Fibroblast of gingiva (primary cell): ENCODE results near the gene TRABD2B.
A peak's percentile ranks its signal among the peaks of the same experiment; 100 is the strongest.

Source experiments
- DNase-seq: peaks from one replicate; pipeline ENCODE4 v3.0.0-alpha.2; 2011; ENCODE audit warnings: low read depth

Gene TRABD2B

DNA sequence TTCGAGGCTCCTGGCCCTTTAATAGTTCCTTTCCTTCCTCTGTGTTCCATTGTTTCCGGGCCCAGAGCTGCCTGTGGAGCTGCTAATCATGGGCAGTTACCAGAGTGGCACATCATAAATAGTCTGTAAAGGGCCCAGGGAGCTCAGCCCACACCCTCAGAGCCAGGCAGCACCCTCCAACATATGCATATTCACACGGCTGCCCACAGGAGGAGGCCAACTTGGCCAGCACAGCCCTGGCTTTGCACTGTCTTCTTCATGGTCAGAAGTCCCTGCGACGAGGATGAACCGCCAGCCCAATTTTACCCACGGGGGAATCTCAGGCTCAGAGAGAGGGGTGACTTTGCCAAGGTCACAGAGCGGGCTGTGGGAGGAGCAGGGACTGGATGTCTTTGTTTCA, 172.5 kb downstream of the TRABD2B start:
- no peak for DNase-seq

DNA sequence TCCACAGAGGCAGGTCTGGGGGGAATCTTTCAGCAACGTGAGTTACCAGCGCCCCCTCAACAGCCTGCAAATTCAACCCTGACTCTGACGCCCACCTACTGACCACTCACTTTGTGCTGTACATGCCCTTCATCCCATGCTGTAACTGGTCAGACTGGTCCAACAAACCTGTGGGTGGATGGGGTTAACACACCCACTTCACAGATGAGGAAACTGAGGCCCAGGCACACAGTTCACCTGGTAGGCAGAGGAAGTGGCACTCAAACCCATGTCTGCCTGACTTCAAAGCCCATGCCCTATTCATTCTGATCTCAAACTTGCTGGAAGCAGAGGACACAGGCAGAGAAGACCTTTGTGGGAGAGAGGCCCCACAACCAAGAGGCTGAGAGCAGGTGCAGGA, 172.9 kb downstream of the TRABD2B start:
- no peak for DNase-seq

DNA sequence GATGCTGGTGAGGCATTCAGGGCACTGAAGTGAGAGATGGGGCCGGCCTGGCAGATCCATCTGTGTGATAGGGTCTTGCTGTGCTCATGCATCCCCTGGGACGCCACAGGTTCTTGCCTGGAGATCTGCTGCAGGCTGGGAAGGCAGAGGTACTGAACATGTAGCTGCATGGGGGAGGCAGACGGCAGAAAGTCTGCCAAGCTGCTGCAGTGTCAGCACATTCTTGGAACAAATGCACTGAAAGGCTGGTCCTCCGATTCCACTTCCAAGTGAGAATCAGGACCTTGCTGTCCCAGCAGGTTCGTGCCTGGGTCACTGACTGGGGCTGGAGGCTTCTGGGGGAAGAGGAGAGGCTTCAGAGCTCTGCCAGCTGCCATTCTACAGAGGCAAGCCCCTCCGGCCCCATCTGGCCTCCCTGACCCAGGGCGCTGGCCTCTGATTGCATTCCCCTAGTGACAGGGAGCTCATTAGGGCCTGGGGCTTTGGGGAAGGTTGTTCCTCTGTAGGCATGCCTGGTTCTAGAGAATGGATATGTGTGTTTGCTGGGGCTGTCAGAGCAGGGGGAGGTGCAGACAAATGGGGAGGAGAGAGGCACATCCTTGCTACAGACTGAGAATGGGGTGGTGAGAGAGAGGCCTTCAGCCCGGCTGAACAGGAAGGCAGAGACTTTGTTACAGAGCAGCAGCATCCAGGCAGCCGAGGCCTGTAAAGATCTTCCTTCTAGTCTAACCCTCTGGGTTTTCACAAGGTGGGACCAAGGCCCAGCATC, 174.0 kb downstream of the TRABD2B start:
- no peak for DNase-seq

DNA sequence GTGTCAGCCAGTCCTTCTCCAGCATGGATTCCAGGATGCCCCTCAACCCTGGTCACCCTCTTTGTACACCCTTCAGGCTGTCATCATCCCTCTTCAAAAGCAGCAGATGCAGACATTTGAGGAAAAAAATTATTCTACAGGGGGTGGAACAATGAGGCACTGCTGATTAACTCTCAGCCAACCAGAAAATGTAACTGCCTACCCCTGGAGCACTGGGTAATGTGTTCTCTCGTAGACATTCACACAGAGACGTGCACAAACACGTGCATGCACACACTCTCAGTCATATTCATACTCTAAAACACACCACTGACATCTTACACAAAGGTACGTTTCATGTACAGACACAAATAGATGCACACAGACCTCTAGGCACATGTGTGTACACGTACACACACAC, 175.4 kb downstream of the TRABD2B start:
- DNase-seq, result no peak

DNA sequence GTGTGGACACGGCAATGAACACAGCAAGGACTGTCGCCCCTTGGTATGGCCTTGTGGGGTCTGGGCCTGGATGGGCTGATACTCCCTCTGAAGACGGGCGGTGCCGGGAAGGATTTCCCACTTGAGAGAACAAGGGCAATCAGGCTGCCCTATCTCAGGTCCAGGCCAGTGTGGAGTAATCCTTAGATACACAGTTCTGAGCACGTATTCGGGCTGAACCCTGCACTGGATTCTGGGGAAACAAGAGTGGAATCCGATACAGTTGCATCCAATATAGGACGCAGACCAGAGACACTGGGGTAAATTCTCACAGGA, 177.7 kb downstream of the TRABD2B start:
- no peak for DNase-seq

DNA sequence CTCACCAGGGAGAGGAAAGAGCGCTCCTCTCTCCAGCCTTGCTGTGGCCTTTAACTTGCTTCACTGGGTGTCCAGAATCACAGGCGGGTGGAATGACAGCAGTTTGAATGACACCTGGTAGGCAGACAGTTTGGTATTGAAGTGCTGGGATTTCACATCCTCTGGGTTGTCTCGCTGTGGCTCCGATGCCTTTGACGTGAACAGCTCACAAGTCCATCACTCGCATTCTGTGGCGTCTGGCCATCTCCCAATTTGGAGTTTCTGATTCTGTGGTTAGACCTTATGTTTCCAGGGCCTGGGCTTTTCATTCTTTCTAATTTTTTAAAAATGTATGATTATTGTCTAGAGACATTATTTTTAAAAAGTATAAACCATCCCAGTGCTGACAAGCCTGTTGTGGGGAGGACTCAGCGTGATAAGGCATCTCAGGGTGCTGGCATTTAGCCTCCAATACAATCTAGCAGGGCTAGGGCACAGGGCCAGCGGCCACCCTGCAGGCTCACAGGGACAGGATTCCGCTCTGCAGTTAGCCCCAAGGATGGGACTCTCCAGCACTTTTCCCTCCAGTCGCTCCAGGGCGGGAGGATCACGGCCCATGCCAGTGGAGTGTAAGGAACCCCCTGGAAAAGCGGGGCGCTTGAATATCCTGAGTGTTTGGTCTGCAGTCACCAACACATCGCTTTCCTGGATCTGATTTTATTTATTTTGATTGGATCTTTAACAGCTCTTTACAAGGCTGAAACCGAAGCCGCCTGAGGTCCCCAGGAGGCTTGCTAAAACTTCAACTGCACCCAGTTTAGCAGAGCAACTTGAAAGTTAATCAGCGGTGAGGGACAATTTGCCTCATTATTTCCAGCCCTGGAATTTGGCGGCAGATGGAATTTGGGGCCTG, 178.3 kb downstream of the TRABD2B start:
- no peak for DNase-seq

DNA sequence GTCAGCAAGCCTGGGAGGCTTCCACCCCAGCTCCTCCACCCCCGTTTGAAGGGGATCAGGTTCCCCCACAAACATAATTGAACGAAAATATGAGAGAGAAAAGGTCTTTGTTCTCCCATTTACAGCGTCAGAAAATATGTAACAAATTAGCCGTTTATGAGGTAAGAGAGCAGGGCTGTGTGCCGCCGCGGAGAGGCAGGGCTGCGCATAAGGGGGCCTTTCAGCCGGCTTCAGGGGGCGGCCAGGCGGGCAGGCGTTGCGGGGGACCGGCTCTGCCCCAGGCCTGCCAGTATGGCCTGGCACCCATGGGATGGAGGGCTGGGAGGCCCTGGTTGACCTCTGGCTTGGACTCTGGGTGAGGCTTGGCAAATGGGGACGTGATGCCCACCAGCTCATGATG, 179.3 kb downstream of the TRABD2B start:
- no peak for DNase-seq

DNA sequence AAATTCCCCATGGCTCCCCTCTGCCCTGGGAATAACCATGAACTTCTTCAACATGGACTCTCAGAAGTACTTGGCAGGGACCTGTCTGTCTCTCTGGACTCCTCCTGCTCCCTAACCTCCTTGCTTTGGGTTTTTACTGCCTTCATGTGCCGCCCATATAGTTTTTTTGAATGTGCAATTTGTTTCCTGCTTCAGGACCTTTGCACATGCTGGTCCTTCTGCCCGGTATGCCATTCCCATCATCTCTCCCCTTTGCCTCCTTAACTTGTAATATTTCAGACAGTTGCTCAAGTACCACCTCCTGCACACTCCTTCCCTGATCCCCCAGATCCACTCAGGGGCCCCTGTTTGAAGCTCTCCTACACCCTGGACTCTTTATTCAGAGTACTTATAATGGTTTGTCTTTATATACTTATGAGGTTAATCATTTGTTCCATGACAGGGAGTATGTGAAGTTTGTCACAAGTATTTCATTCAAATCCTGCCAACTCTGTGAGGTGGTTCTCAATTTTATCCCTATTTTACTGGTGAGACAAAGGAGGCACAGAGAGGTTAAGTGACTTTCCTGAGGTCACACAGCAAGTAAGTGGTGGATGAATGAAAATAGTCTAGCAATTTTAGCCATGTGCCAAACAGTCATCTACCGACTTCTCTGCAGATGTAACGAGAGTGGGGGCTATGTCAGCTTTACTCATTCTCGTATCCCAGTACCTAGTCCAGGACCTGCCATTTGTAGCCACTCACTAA, 180.7 kb downstream of the TRABD2B start:
- no peak for DNase-seq

DNA sequence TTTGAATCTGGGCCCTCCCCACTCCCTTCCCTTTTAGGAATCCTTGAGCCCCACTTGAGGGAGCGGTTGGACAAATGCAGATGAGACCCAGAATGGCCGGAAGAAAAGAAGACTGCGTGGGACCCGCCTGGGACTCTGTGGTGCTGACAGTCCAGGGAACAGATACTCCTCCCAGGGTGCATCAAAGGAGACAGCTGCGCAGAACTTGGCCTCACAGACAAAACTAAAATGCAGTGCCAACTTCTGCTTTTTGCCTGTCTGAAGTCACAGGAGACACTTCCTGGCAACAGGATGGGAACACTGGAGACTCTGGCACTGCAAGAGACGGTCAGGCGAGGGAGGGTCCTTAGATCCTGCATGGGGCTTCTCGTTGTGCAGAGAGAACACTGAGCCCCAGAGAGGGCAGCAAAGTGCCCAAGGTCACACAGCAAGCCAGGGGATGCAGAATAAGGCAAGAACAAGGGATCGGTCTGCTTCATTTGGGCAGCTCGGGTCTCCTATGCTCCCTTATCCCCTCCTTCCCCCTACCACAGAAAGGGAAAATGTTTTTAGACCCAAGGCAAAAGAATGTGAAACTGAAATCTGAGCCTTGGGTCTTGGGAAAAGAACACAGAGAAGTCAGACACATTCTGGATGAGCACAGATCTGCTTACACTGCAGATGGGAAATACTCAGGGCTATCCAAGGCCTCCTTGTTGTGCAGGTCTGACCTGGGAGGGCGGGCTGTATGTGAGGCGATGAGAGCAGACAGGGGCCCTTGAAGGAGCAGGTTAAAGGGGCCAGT, 182.4 kb downstream of the TRABD2B start:
- DNase-seq, result no peak

DNA sequence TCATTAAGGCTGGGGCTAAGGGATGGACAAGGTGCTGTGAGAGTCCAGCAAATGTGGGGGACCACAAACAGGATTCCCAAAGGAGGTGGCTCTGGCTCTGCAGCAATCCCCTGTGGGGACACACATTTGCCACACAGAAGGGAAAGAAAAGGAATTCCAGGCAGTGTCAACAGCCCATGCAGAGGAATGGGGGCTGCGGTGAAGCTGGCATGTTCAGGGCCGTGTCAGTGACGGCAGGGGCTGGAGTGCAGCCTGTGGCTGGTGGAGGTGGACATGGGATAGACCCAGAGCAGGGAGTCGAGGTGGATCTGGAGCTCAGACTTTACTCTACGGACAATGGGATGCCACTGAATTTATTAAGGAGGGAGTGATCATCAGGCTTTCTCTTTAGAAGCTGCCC, 183.2 kb downstream of the TRABD2B start:
- no peak for DNase-seq

DNA sequence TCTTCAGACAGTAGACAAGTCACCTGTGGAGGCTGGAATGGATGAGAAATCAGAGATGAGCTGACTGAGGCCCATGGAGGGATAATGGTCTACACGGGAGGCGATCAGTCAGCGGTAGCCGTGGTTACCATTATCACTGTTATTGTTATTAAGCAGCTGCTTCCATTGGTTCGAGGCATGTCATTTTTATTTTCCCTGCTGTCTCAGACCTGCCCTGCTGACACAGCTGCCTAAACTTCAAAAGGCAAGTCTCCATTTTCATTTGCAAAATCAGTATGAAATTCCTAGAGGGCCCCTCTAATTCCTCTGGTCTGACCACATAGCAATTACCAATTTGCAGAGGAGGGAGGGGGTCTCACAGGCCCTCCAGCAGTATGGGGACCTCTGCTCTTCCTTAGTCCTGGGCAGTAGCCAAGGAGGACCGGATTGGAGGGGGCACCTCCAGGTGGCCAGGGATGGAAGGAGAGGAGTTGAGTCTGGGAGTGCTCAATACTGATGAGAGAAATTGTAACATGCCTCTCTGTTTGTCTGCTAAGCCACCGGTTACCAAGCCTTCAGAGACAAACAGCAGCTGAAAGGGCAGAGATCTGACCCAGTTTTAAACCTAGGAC, 184.2 kb downstream of the TRABD2B start:
- no peak for DNase-seq

DNA sequence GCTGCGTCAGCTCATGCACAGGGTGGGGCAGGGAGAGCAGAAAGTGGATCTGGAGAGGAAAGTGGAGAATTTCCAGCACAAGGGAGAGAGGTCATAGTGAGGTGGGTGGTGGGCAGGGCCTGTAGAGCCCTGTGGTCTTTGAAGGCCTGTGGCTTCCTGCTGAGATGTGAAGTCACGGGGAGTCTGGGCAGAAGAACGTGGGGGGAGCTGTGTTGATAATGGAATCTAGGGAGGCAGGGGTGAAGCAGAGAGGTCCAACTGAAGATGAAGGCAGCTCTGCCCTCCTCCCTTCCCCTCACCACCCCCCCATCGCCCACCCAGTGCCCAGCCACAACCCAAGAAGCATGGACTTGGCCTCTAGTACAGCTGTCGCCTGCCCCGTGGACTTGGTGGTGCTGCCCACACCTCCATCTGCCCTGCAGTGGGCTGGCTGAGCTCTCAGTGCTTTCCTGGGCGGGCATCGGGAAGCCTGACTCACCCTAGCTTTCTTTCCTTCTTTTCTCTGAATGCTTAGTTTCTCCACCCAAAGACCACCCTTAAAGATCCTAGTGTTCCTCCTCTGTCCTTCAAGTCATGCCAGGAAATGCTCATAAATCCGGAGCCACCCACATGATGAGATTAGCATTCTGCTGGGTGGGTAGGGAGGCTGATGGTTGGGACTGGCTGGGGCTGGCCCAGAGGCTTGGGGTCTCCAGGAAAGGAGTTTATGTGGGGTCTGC, 186.1 kb downstream of the TRABD2B start:
- DNase-seq, result no peak

DNA sequence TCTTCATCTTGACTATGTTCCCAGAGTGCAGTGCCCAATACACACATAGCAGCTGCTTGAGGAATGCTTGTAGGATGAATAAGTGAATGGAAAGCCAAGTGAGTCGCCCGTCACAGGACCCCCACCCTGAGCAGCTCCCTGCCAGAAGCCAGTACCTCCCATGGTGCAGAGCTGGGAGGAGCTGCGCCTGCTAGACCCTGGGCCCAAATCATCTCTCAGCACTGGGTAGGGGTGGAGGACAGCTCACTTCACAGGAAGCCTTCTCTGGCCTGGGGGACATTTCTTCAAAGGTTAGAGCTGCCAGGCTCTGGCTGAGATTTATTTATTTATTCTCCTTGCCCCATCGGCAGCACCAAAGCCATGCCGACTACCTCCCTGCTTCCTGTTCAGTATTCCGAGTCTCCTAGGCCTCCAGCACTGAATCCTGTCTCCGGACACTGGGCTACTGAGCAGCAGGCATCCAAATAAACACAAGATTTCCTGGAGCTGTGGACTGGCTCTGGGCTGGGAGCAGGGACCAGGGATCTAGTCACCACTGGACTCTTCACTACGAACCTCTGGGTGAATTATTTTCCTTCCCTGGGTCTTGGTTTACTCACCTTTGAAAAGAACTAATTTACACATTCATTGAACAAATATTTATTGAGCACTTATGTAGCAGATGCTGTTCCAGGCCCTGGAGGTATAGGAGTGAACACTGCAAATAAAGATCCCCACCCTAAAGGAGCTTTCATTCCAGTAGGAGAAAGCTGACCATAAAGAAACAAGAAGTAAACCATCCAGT, 187.7 kb downstream of the TRABD2B start:
- DNase-seq, result peak; percentile 2

DNA sequence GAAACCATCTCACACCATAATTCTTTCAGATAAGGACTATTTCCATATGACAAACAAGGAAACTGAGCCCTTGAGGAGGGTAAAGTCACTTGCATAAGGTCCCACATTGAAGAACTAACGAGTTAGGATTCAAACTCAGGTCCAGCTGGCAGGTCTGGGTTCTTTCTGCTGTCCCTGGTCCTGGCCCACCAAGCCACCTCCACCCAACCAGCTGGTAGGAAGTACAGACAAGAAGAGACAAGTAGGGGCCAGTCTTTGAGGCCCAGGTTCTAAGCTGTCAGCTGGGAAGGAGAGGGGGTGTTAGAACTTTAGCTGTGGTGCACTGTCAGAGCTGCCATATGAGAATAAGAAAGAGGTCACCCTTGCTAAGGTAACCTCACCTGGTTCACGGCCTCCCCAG, 188.6 kb downstream of the TRABD2B start:
- DNase-seq, result no peak

DNA sequence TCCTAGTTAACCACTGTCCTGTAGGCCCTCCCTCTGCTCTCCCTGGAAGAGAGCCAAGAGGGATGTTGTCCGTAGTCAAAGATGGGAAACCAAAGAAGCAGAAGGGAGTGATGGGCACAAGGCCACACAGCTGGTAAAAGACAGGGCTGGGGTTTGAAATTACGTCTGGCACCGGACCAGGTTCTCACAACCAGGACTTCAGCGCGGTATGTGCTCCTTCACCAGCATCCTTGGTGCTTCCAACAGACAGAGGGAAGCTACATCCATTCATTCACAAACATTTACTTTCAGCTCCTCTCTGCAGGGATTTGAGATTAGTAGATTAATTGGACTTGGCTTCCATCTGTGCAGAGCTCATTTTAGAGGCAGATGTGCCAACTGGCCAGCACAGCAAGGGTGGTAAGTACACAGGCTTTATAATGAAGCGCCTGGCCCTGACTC, 191.2 kb downstream of the TRABD2B start:
- DNase-seq, result no peak

DNA sequence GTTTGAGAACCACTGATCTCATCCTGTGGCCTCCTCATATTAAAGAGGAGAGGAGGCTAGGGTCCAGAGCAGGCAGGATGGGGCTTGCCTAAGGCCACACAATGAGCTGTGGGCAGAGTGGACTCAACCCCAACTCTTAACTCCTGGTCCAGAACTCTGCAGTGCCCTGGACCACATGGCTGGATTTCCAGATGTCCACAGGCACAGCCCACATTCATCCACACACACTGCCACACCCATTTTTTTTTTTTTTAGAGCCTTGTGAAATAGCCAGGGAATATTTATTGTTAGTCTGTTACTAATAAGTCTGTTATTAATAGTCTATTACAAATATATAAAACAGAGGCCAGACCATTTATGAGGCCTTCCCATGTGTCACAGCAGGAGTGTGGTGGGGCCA, 192.2 kb downstream of the TRABD2B start:
- DNase-seq, result no peak

DNA sequence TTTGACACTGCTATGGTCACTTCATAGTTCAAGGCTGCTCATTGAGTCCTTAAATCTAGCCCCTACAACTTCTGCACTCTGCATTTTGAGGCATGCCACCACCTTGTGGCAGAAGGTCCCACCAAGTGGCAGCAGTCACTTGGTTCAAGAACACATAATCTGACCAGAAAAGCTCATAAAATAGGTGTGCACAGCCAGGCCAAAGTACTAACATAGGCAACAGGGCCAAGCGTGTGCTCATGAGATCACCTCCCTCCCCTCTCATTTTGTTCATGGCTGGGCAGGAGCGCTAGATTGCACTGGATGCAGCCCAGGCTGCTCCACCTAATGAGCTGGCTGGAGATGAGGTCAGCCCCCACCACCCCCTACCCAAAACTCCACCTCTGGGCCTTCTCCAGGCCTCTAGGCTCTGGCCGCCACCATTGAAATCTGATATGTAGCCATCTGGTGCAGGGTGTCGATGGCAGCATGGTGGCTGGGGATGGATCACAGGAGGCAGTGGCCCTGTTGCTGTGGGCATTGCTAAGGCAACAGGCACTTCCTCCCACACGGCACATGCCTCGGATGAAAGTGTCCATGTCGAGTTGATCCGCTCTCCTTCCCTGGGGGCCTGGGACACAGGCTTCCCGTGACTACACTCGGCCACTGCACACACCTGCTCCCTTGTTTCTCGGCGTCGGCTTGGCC, 193.2 kb downstream of the TRABD2B start:
- DNase-seq, result no peak

DNA sequence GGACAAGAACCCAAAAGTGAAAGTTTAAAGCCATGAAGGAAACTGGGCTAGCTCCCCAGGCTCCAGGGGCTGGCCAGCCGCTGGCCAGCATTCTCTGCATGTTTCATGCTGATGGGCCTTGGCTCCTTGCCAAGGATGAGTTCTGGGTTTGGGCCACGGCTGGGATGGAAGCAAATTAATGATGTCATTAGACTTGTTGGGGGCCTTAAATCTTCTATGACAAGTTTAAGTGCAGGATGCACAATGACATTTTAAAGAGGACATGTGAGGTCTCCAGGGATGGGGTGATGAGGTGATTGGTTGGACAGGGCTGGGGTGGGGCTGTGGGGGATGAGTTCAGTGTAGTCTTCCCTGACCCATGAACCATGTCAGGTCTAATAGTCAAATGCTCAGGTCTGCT, 199.6 kb downstream of the TRABD2B start:
- DNase-seq, result no peak

DNA sequence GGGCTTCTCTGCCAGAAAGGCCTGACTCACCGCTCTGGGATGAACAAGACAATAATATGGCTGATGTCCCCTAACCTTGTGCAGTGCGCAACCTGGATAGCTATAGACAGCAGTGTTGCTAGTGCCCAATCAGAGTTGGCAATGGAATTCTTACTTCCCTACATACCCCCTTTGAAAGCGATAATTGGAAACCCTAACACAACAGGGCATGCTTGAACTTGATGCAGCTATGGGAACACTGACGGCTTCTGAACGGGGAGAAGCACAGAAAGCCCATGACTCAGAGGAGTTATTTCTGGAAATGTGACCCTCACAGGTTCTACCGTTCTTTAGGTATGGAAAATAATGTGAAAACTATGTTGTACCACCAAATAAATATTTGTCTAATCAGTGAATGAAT, 200.6 kb downstream of the TRABD2B start:
- no peak for DNase-seq

DNA sequence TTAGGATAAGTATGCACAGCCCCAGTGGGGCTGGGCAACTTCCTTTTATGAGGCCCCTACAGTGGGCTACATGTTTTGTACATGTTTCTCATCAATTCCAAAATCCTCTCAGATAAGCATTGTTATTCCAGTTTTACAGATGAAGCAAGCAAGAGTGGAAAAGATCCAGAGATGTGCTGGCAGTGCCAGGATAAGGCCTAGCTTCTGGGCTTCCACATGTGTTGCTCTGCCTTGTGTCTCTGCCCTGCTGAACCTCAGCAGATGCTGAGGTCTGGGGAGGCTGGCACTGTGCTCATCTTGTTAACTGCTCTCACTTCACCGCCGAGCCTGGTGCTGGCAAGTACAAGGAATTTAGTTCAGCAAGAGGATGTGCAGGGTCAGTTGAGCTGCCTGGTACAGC, 202.1 kb downstream of the TRABD2B start:
- no peak for DNase-seq
